Measurements from ENCODE around the gene HSPA6.
"Not testable (repeated sequence)": the region's sequence is repeated elsewhere in the genome, so short reads cannot be mapped to it uniquely, and the experiment has no call there.

DNA sequence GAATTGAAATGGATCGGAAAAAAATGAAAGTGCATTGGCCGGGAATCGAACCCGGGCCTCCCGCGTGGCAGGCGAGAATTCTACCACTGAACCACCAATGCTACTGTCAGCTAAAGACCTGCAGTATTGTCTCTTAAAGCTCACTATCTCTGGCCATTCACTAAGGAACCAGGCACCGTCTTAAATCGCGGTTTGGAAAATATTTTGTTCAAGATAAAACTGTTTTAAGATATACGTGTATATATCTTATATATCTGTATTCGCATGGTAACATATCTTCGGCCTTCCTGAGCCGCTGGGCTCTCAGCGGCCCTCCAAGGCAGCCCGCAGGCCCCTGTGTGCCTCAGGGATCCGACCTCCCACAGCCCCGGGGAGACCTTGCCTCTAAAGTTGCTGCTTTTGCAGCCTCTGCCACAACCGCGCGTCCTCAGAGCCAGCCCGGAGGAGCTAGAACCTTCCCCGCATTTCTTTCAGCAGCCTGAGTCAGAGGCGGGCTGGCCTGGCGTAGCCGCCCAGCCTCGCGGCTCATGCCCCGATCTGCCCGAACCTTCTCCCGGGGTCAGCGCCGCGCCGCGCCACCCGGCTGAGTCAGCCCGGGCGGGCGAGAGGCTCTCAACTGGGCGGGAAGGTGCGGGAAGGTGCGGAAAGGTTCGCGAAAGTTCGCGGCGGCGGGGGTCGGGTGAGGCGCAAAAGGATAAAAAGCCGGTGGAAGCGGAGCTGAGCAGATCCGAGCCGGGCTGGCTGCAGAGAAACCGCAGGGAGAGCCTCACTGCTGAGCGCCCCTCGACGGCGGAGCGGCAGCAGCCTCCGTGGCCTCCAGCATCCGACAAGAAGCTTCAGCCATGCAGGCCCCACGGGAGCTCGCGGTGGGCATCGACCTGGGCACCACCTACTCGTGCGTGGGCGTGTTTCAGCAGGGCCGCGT, at the start of gene HSPA6:
- TF ChIP-seq CTCF, POLR2A (IDR thresholded peaks at IDR 0.05): not testable (repeated sequence)
